Central memory CD8-positive, alpha-beta T cell (primary cell): ENCODE data around the gene PPP1R13B.

ENCODE experiments used
- ATAC-seq: fragments of 150-1000 bp; cut with Tn5 transposase; replicated peaks from 2 replicates; pipeline ENCODE4 v1.10.0; 2022; ENCODE audit warnings: mild to moderate bottlenecking, moderate FRiP score, moderate number of reproducible peaks; ENCODE audit not compliant: poor library complexity, severe bottlenecking; ENCODE audit errors: extremely low read depth
- DNase-seq, 2 donors: peaks; one replicate each; pipeline ENCODE4 v3.0.0; 2021; ENCODE audit warnings: low spot score in 2 of 2
- H3K27ac Mint-ChIP-seq: one replicate; pipeline ENCODE4 v1.8.0; 2022; ENCODE audit warnings: low read depth, mild to moderate bottlenecking, moderate library complexity, mixed read lengths
- H3K27me3 Mint-ChIP-seq: one replicate; pipeline ENCODE4 v1.8.0; 2022; ENCODE audit warnings: mixed read lengths
- H3K36me3 Mint-ChIP-seq: one replicate; pipeline ENCODE4 v1.8.0; 2022; ENCODE audit warnings: mild to moderate bottlenecking, moderate library complexity, mixed read lengths; ENCODE audit not compliant: insufficient read depth
- H3K4me1 Mint-ChIP-seq: one replicate; pipeline ENCODE4 v1.8.0; 2022; ENCODE audit warnings: mixed read lengths
- H3K4me3 Mint-ChIP-seq: one replicate; pipeline ENCODE4 v1.8.0; 2022; ENCODE audit warnings: mild to moderate bottlenecking, moderate library complexity, mixed read lengths
- H3K9me3 Mint-ChIP-seq: one replicate; pipeline ENCODE4 v1.8.0; 2022; ENCODE audit warnings: mixed read lengths

The PPP1R13B gene

GRCh38 chr14:103861413-103862392, 14.3 kb upstream of the PPP1R13B start:
- ATAC-seq: no peak

GRCh38 chr14:103859416-103860202, 12.2 kb upstream of the PPP1R13B start:
- Mint-ChIP-seq H3K27ac (no peak overlapping the region), H3K4me1 (no peaks in the 10 kb centered on the region), H3K27me3 (peaks cover 11% of the 10 kb centered on the region), H3K36me3 (no peaks in the 10 kb centered on the region), H3K4me3 (no peak overlapping the region), H3K9me3 (no peaks in the 10 kb centered on the region)
- ATAC-seq (no peak), DNase-seq (no peak)

More at GRCh38 chr14:103861413-103862392, 14.3 kb upstream of the PPP1R13B start:
- H3K36me3 Mint-ChIP-seq: peaks cover under 1% of the 10 kb centered on the region
- no peak for DNase-seq
- H3K4me3 Mint-ChIP-seq: no peak overlapping the region
- no peak overlapping the region for H3K27ac Mint-ChIP-seq
- H3K9me3 Mint-ChIP-seq: no peaks in the 10 kb centered on the region
- peaks cover 11% of the 10 kb centered on the region for H3K27me3 Mint-ChIP-seq
- no peaks in the 10 kb centered on the region for H3K4me1 Mint-ChIP-seq

GRCh38 chr14:103858063-103858781, 10.8 kb upstream of the PPP1R13B start:
- DNase-seq (no peak), ATAC-seq (no peak)
- no peaks in the 10 kb centered on the region for H3K36me3 Mint-ChIP-seq
- no peak overlapping the region for H3K4me3 Mint-ChIP-seq
- H3K27ac Mint-ChIP-seq: no peak overlapping the region
- H3K9me3 Mint-ChIP-seq: no peaks in the 10 kb centered on the region
- H3K4me1 Mint-ChIP-seq: no peaks in the 10 kb centered on the region
- H3K27me3 Mint-ChIP-seq: peaks cover 11% of the 10 kb centered on the region

- H3K36me3 Mint-ChIP-seq: no peaks in the 10 kb centered on the region
- ATAC-seq: no peak
- DNase-seq: no peak
- H3K27ac Mint-ChIP-seq: no peak overlapping the region
- peaks cover 10% of the 10 kb centered on the region for H3K27me3 Mint-ChIP-seq
- no peaks in the 10 kb centered on the region for H3K4me1 Mint-ChIP-seq
- H3K4me3 Mint-ChIP-seq: no peak overlapping the region
- no peaks in the 10 kb centered on the region for H3K9me3 Mint-ChIP-seq
Measured at GRCh38 chr14:103857256-103857655, 9.9 kb upstream of the PPP1R13B start.

- Mint-ChIP-seq H3K9me3 (no peaks in the 10 kb centered on the region), H3K36me3 (no peaks in the 10 kb centered on the region), H3K4me1 (no peaks in the 10 kb centered on the region), H3K4me3 (no peak overlapping the region), H3K27me3 (peaks cover 4% of the 10 kb centered on the region), H3K27ac (no peak overlapping the region)
- DNase-seq: no peak
- no peak for ATAC-seq
Measured at GRCh38 chr14:103856607-103857006, 9.2 kb upstream of the PPP1R13B start.

- Mint-ChIP-seq H3K36me3 (no peaks in the 10 kb centered on the region), H3K27me3 (no peaks in the 10 kb centered on the region), H3K4me3 (no peak overlapping the region), H3K4me1 (no peaks in the 10 kb centered on the region), H3K9me3 (no peaks in the 10 kb centered on the region), H3K27ac (no peak overlapping the region)
- ATAC-seq (no peak), DNase-seq (no peak)
Measured at GRCh38 chr14:103856105-103856504, 8.7 kb upstream of the PPP1R13B start.

- Mint-ChIP-seq H3K4me3 (no peak overlapping the region), H3K9me3 (no peaks in the 10 kb centered on the region), H3K27ac (no peak overlapping the region), H3K27me3 (no peaks in the 10 kb centered on the region), H3K36me3 (no peaks in the 10 kb centered on the region), H3K4me1 (no peaks in the 10 kb centered on the region)
- no peak for DNase-seq
- ATAC-seq: no peak
Measured at GRCh38 chr14:103855734-103856095, 8.3 kb upstream of the PPP1R13B start.

- Mint-ChIP-seq H3K27me3 (no peaks in the 10 kb centered on the region), H3K4me1 (no peaks in the 10 kb centered on the region), H3K27ac (no peak overlapping the region), H3K9me3 (no peaks in the 10 kb centered on the region), H3K36me3 (no peaks in the 10 kb centered on the region), H3K4me3 (no peak overlapping the region)
- DNase-seq (no peak), ATAC-seq (no peak)
Measured at GRCh38 chr14:103854822-103855733, 7.7 kb upstream of the PPP1R13B start.

- Mint-ChIP-seq H3K27me3 (no peaks in the 10 kb centered on the region), H3K9me3 (no peaks in the 10 kb centered on the region), H3K4me1 (no peaks in the 10 kb centered on the region), H3K4me3 (no peak overlapping the region), H3K27ac (no peak overlapping the region), H3K36me3 (no peaks in the 10 kb centered on the region)
- no peak for ATAC-seq
- DNase-seq: no peak
Measured at GRCh38 chr14:103854017-103854808, 6.8 kb upstream of the PPP1R13B start.

- Mint-ChIP-seq H3K36me3 (peaks cover 7% of the 10 kb centered on the region), H3K27me3 (no peaks in the 10 kb centered on the region), H3K27ac (no peak overlapping the region), H3K4me3 (peak overlapping the region; percentile 71), H3K4me1 (peaks cover 9% of the 10 kb centered on the region), H3K9me3 (no peaks in the 10 kb centered on the region)
- DNase-seq (no peak), ATAC-seq (no peak)
Measured at GRCh38 chr14:103849151-103849886, 1.9 kb upstream of the PPP1R13B start.
